Limb (tissue), 2 donors: ENCODE results near the gene CHD6.

ENCODE experiments used
- DNase-seq, 2 donors: peaks; one replicate each; pipeline ENCODE4 v3.0.0-alpha.2; 2016; ENCODE audit errors: extremely low spot score in 2 of 2

CHD6 gene

DNA sequence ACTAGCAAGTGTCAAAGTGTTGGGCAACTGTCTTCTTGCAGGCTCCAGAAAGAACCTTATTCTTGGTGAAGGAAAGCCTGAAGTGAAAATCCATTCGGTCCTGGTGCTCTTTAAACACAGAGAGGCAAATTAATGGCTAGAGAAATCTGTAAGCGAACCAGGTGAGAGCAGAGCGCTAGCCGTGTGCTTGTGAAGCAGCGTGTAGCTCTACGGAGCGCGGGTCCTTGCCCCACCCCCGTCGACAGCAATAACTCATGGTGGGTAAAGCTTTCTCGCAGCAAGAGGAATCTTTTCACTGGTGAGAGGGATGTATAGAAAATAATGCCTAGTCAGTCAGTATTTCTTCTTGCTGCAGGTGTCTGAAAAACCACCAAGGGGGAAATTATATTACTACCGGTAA is 214.6 kb downstream of the CHD6 start:
- DNase-seq: no peak

- DNase-seq: no peak
Observed at GRCh38 chr20:41398408-41398807, 219.8 kb downstream of the CHD6 start.

- peak in 1 of 2 donors; percentile 61 for DNase-seq
Observed at GRCh38 chr20:41395667-41396664, 222.2 kb downstream of the CHD6 start.

DNA sequence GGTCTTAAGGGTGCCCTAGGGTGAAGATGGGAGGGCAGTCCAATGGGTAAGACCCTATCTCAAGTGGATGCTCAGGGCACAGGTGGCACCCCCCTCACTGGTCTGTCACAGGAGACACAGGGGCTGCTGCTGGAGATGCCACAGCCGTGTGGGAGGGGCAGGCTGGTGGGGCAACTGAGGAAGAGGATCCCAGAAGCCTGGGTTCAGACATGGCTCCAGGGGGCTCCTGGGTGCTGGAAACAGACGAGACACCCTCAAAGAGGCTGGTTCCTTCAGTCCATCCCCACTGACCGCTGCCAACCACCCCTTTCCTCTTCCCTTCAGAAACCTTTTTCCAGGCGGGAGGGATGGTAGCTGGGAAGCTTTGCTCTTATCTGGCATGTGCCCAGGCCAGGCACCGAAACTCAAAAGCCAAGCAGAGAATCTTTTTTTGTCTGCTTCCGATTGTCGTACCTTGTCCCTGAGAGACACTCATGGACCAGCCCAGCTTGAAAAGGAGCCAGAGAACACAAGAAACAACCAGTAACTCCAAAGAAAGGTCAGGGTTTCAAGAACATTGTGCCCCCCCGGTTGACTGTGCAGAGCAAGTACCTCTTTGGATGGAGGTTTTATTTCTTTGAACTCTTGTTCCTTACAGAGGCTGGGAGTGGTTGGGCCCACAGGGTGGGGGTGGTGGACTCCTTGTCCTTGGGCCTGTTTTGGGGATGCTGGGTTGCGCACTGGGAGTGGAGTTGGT is 223.1 kb downstream of the CHD6 start:
- no peak for DNase-seq

GRCh38 chr20:41394081-41394480 is 224.1 kb downstream of the CHD6 start:
- DNase-seq: no peak

- no peak for DNase-seq
Observed at GRCh38 chr20:41393705-41394066, 224.5 kb downstream of the CHD6 start.

DNA sequence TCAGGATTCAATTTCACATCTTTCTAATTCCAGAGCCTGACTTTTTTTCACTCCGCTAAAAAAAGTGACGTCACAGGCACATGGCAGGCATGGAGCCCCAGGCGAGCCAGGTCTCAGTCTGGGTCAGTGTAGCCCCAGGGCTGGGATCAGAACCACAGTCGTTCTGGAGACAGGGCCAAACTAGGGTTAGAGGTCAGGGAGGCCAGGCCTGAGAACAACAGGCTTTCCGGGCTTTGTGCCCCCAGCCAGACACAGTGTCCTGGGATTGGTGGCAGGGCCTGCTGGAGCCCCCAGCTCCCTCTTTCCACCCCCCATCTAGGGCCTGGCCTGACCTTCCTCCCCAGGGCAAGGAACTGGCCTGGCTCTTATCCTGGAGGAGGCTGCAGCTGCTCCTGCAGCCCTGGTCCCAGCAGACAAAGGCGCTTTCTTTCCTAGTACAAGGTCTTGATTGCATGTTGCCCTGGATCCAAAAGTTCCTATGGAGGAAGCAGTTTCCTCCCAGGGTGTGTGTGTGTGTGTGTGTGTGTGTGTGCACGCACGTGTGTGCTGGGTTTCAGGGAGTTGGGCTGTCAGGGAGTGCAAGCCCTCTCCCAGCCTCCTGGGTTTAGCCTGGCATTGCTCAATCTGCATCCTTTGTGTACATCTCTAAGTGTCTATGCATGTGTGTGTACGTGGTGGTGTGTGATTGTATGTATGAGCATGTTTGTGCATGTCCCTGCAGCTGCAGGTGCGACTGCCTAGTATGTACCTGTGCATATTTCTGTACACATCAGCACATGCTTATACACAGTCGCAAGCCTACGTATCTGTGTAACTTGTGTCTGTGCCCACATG is 225.1 kb downstream of the CHD6 start:
- DNase-seq: peak; percentile 60 to 63

DNA sequence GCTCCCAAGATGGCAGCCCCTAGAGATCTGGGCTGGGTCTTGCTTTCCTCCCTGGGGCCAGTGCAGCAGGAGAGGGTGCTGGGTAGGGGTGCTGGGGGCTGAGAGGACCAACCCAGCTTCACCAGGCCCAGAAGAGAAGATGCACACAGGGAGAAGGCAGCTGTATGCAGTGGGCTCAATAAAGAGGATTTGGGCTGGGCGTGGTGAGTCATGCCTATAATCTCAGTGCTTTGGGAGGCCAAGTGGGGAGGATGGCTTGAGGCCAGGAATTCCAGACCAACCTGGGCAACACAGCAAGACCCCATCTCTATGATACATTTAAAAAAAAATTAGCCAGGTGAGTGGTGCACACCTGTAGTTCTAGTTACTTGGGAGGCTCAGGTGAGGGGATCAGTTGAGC is 225.9 kb downstream of the CHD6 start:
- DNase-seq: no peak

GRCh38 chr20:41391587-41392001 is 226.6 kb downstream of the CHD6 start:
- no peak for DNase-seq

- no peak for DNase-seq
Observed at GRCh38 chr20:41390889-41391288, 227.3 kb downstream of the CHD6 start.

DNA sequence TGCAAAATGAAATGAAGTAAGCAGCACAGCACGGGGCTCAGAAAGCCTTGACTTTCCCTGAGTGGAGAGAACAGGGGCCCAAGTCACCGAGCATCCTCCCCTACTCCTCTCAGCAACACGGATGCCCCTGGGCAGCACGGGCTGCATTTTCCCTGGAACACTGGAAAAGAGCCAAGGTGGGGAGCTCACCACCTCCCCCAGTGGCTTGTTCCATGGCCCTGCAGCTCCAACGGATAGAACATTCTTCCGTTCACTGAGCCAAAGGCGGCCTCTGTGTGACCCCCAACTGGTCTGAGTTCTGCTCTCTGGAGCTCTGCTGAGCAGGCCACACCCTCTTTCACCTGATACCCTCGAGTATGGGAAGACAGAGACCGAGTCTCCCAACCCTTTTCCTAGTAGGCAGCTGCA is 230.7 kb downstream of the CHD6 start:
- DNase-seq: peak in 1 of 2 donors; percentile 57

- peak; percentile 73 to 86 for DNase-seq
Observed at GRCh38 chr20:41386502-41387427, 231.4 kb downstream of the CHD6 start.

DNA sequence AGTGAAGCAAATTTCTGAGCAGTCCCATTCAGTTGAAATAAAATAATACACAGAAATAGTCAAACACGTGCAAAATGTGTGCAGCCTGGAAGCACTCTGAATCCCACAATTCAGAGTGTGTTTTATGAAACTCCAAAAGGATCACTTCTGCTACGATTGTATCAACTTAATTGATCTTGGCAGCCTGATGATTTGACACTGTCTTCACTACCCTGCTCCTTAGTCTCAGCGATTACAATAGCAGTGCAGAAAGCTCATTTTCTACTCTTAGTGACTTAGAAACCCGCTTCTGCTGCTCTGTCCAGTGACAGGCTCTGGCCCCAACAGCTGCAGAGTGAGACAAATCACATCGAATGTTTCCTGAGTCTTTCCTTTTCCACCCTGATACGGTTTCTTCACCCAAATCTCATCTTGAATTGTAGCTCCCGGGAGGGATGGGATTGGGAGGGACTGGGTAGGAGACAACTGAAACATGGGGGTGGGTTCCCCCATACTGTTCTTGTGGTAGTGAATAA is 235.3 kb downstream of the CHD6 start:
- no peak for DNase-seq

DNA sequence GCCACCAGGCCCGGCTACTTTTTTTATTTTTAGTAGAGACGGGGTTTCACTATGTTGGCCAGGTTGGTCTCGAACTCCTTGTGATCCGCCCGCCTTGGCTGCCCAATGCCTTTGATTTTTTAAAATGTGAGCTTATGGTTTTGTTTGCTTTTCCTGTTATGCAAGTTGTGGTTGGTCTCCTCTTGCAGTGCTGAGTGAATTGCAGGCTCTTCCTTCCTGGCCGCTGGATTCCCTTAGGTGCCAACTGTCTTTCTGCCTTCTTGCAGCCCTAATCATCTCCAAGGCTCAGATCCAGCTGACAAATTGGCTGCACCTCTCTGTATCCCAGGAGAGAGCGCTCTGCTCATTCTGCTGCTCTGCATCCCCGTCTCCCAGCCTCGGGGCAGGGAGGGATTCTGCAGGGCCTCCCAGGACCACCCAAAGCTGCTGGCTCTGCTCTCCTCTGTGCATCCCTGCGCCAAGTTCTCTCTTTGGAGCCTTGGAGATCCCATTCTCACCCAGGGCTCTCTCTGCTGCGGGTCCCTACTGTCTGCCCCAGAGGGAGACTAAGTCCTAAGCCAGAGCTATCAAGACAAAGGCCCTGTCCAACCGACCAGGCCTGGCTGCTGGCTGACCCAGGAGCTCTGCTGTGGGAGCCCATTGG is 237.5 kb downstream of the CHD6 start:
- no peak for DNase-seq

DNA sequence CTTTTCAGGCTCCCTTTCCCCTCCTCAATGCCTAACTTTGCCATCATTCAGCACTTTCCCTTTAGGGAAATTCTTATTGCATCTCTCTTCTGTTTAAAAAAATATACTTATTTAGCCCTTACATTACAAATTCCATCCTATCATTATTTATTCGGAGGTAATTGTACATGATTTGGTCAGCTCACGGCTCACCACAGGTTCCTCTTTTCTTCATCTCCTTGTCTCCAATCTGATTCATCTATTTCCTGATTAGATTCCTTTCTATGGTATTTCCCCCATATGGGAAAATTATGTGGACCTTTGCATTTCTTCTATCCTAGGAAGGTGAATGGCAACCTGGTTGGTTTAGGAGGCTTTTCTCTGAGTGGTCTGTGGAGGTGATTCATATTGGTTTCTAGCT is 238.6 kb downstream of the CHD6 start:
- no peak for DNase-seq

- no peak for DNase-seq
Observed at GRCh38 chr20:41377275-41377674, 240.9 kb downstream of the CHD6 start.

GRCh38 chr20:41376349-41376748 is 241.8 kb downstream of the CHD6 start:
- no peak for DNase-seq

- DNase-seq: no peak
Observed at GRCh38 chr20:41375846-41376245, 242.3 kb downstream of the CHD6 start.
